Keratinocyte (primary cell): ENCODE data around the gene CYP2U1. TPM values are rescaled to one million over a fixed set of nuclear protein-coding genes. Genes with fewer than 3 reads are reported as not detected.

Experiments
- DNase-seq: peaks from one replicate; pipeline ENCODE4 v3.0.0-alpha.2; 2011; ENCODE audit warnings: low read depth, missing footprints, low spot score
- FAIRE-seq: peaks from 2 replicates; lab custom pipeline; 2011; peaks lifted over from hg19 to GRCh38; lab: Jason Lieb, UNC
- H2AFZ ChIP-seq: 2 replicates; pipeline ENCODE4 v1.6.0; 2012; ENCODE audit warnings: low read length, control low read depth, inconsistent platforms; ENCODE audit not compliant: control insufficient read depth
- H3K27ac ChIP-seq: 2 replicates; pipeline ENCODE4 v1.5.1; 2011; ENCODE audit warnings: low read length; ENCODE audit not compliant: control insufficient read depth, insufficient read depth
- H3K27me3 ChIP-seq: 3 replicates; pipeline ENCODE4 v1.6.0; 2011; ENCODE audit warnings: low read length; ENCODE audit not compliant: control insufficient read depth, insufficient read depth; ENCODE audit errors: extremely low read depth
- H3K36me3 ChIP-seq, 2 experiments: 2 replicates in 1 of 2; 3 replicates in 1 of 2; pipeline ENCODE4 v1.5.1; 2011; ENCODE audit warnings: low read length in 2 of 2, mild to moderate bottlenecking in 1 of 2; ENCODE audit not compliant: control insufficient read depth in 2 of 2, insufficient read depth in 2 of 2; ENCODE audit errors: extremely low read depth in 1 of 2
- H3K4me1 ChIP-seq: 3 replicates; pipeline ENCODE4 v1.5.1; 2011; ENCODE audit warnings: low read length; ENCODE audit not compliant: control insufficient read depth, insufficient read depth; ENCODE audit errors: extremely low read depth
- H3K4me2 ChIP-seq: 3 replicates; pipeline ENCODE4 v1.6.0; 2011; ENCODE audit warnings: low read depth, low read length; ENCODE audit not compliant: control insufficient read depth, insufficient read depth; ENCODE audit errors: extremely low read depth
- H3K4me3 ChIP-seq, 3 experiments: fragments of 200-600 bp in 1 of 3; sonication (generic) in 1 of 3; 2 replicates in 2 of 3; 3 replicates in 1 of 3; pipeline ENCODE4 v1.5.1; 2011 to 2016; ENCODE audit warnings: low read length in 3 of 3, mild to moderate bottlenecking in 3 of 3, control low read depth in 2 of 3, inconsistent platforms in 1 of 3, low read depth in 1 of 3, mixed read lengths in 1 of 3, mixed run types in 1 of 3, moderate library complexity in 1 of 3; ENCODE audit not compliant: control insufficient read depth in 2 of 3, insufficient read depth in 2 of 3; ENCODE audit errors: extremely low read depth in 1 of 3
- H3K79me2 ChIP-seq: 2 replicates; pipeline ENCODE4 v1.6.0; 2012; ENCODE audit warnings: low read length; ENCODE audit not compliant: control insufficient read depth, insufficient read depth
- H3K9ac ChIP-seq: 3 replicates; pipeline ENCODE4 v1.6.0; 2011; ENCODE audit warnings: low read length; ENCODE audit not compliant: control insufficient read depth, insufficient read depth; ENCODE audit errors: extremely low read depth
- H3K9me1 ChIP-seq: 3 replicates; pipeline ENCODE4 v1.6.0; 2011; ENCODE audit warnings: low read length; ENCODE audit not compliant: control insufficient read depth, insufficient read depth; ENCODE audit errors: extremely low read depth
- H3K9me3 ChIP-seq: 2 replicates; pipeline ENCODE4 v1.5.1; 2012; ENCODE audit warnings: low read depth, low read length; ENCODE audit not compliant: control insufficient read depth
- H4K20me1 ChIP-seq: 3 replicates; pipeline ENCODE4 v1.6.0; 2011; ENCODE audit warnings: low read length; ENCODE audit not compliant: control insufficient read depth, insufficient read depth; ENCODE audit errors: extremely low read depth
- CTCF ChIP-seq, 3 experiments: IDR thresholded peaks in 1 of 3; conservative IDR thresholded peaks in 1 of 3; optimal IDR thresholded peaks in 1 of 3; 2 replicates in 2 of 3; 3 replicates in 1 of 3; pipeline versions ENCODE3 to v1.5.1; 2011; ENCODE audit warnings: low read length in 3 of 3, mild to moderate bottlenecking in 3 of 3, moderate library complexity in 2 of 3, control low read depth in 1 of 3, inconsistent platforms in 1 of 3; ENCODE audit not compliant: insufficient read depth in 2 of 3; ENCODE audit errors: extremely low read depth in 1 of 3
- EZH2 ChIP-seq: IDR thresholded peaks from one replicate; pipeline ENCODE4 v1.6.1; 2012; ENCODE audit warnings: inconsistent platforms, mild to moderate bottlenecking, low read length, moderate library complexity
- dilution Hi-C: fragments of 300-500 bp; cut with MboI; formaldehyde crosslinking; loops from one replicate; pipeline ENCODE4 v1.7.0; 2020; ENCODE audit warnings: low sequenced_read_pairs; ENCODE audit not compliant: extremely low pct_ligation_motif_present
- polyA plus RNA-seq, 5 experiments: library from polyadenylated mRNA; depleted of rRNA in 3 of 5; stranded (reverse) in 3 of 5; stranded (forward) in 1 of 5; unstranded in 1 of 5; fragments of >200 nt; gene quantifications; 1 replicate in 1 of 5; 2 replicates in 3 of 5; 3 replicates in 1 of 5; pipeline versions ENCODE4 v1.2.1 to v1.2.3, GENCODE V29; 2011 to 2012; ENCODE audit warnings: missing spikeins in 2 of 5, low read depth in 1 of 5, low replicate concordance in 1 of 5

CYP2U1 gene
- polyA plus RNA-seq, 1 donor (not counting 4 experiments of a cell fraction or from before 2014, with no cell fraction given) = 3.4 TPM

GRCh38 chr4:107894138-107894603 lies 37.2 kb upstream of the CYP2U1 start:
- FAIRE-seq = peak; percentile 57
- dilution Hi-C loops = no loop called here

GRCh38 chr4:107896158-107896645 lies 35.1 kb upstream of the CYP2U1 start:
- Histone ChIP-seq H3K4me1 (peaks cover 50% of the 10 kb centered on the region), H3K4me3 (peak overlapping the region in 2 of 3 experiments; percentile 52 to 59), H2AFZ (peak overlapping the region; percentile 38), H3K79me2 (peaks cover 2% of the 10 kb centered on the region), H3K36me3 (peaks cover 2 to 7% of the 10 kb centered on the region in 2 experiments), H4K20me1 (no peaks in the 10 kb centered on the region), H3K27me3 (no peaks in the 10 kb centered on the region), H3K27ac (peak overlapping the region; percentile 95), H3K9ac (peak overlapping the region; percentile 75), H3K9me1 (no peaks in the 10 kb centered on the region), H3K9me3 (no peaks in the 10 kb centered on the region), H3K4me2 (peak overlapping the region; percentile 83)
- FAIRE-seq = peak; percentile 98
- DNase-seq = peak; percentile 90
- TF ChIP-seq EZH2 (no peak), CTCF (optimal IDR thresholded peaks at IDR 0.05 in 1 of 3, IDR thresholded peaks at IDR 0.05 in 1 of 3, conservative IDR thresholded peaks at IDR 0.05 in 1 of 3; ENCODE audit: extremely low read depth in 1 of 3, insufficient read depth in 2 of 3, low read length in 3 of 3) (no peak)
- dilution Hi-C loops = no loop called here

More at GRCh38 chr4:107894138-107894603, 37.2 kb upstream of the CYP2U1 start:
- no peak overlapping the region for H2AFZ ChIP-seq
- peaks cover 2% of the 10 kb centered on the region for H3K79me2 ChIP-seq
- no peak overlapping the region for H3K9ac ChIP-seq
- H3K9me3 ChIP-seq = no peaks in the 10 kb centered on the region
- H3K27me3 ChIP-seq = no peaks in the 10 kb centered on the region
- H3K4me1 ChIP-seq = peaks cover 43% of the 10 kb centered on the region
- H3K27ac ChIP-seq = no peak overlapping the region
- H4K20me1 ChIP-seq = no peaks in the 10 kb centered on the region
- H3K36me3 ChIP-seq = peaks cover 0 to 2% of the 10 kb centered on the region in 2 experiments
- no peak overlapping the region for H3K4me3 ChIP-seq
- H3K9me1 ChIP-seq = no peaks in the 10 kb centered on the region
- DNase-seq = no peak
- H3K4me2 ChIP-seq = no peak overlapping the region
- TF ChIP-seq CTCF (optimal IDR thresholded peaks at IDR 0.05 in 1 of 3, IDR thresholded peaks at IDR 0.05 in 1 of 3, conservative IDR thresholded peaks at IDR 0.05 in 1 of 3; ENCODE audit: extremely low read depth in 1 of 3, insufficient read depth in 2 of 3, low read length in 3 of 3) (no peak), EZH2 (no peak)
